ENCODE measurements around the gene SSMEM1. TPM values are rescaled to one million over a fixed set of nuclear protein-coding genes. Genes with fewer than 3 reads are reported as not detected.

Gene SSMEM1
- total and polyA plus RNA-seq, 9 of the 15 experiments (the other 6 are each of a cell fraction or from before 2014, with no cell fraction given): 0.10 to 0.28 (median 0.18) TPM; not detected in 4

GRCh38 chr7:130205084-130205947 is 2.3 kb upstream of the SSMEM1 start, which contains the start of gene TMEM209 (continued):
- TF ChIP-seq MBD2 (IDR thresholded peaks at IDR 0.05; ENCODE audit: borderline replicate concordance, low read depth) (peak; percentile 80; the same call in 1 of the 2 replicates), ZNF212 (CRISPR knock-in tag; IDR thresholded peaks at IDR 0.05) (0 out of 2 replicates have a peak, but pooled peaks have one; percentile 6), CTCFL (IDR thresholded peaks at IDR 0.05; ENCODE audit: borderline replicate concordance, insufficient read depth, low read depth, low read length, poor library complexity, severe bottlenecking) (no peak), GTF2B (IDR thresholded peaks at IDR 0.05; ENCODE audit: extremely low read depth, insufficient read length) (no peak), ZBED1 (IDR thresholded peaks at IDR 0.05) (peak; percentile 22; the same call in 1 of the 2 replicates), EP400 (IDR thresholded peaks at IDR 0.05) (peak; percentile 91), PHF8 (IDR thresholded peaks at IDR 0.05; ENCODE audit: borderline replicate concordance, low read length) (peak; percentile 96), STAT5B (CRISPR knock-in tag; IDR thresholded peaks at IDR 0.05) (no peak), ATF1 (CRISPR knock-in tag; IDR thresholded peaks at IDR 0.05) (no peak), ATF1 (tag; IDR thresholded peaks at IDR 0.05) (peak; percentile 78), EGR1 (conservative IDR thresholded peaks at IDR 0.05) (peak; percentile 70), ETV6 (IDR thresholded peaks at IDR 0.05; ENCODE audit: borderline replicate concordance in 1 of 2, low read depth in 2 of 2, low read length in 1 of 2) (0 out of 4 replicates have a peak, but pooled peaks of 1 of the 2 experiments have one; percentile 16), ETV6 (CRISPR knock-in tag; IDR thresholded peaks at IDR 0.05; ENCODE audit: borderline replicate concordance) (no peak; the same call in 1 of the 2 replicates), ARID3A (IDR thresholded peaks at IDR 0.05; ENCODE audit: borderline replicate concordance, low read depth, low read length) (peak; percentile 59; the same call in 1 of the 2 replicates), ESRRA (IDR thresholded peaks at IDR 0.05; ENCODE audit: borderline replicate concordance, low read depth) (peak; percentile 72; the same call in 1 of the 2 replicates), ZBTB43 (CRISPR knock-in tag; IDR thresholded peaks at IDR 0.05) (no peak), EHMT2 (IDR thresholded peaks at IDR 0.05) (no peak), ATF7 (IDR thresholded peaks at IDR 0.05) (peak; percentile 77)
